IMR-90 (cell line): ENCODE data around the gene GOLGA1.

Experiments used
- CHD1 ChIP-seq: IDR thresholded peaks from 2 replicates; pipeline ENCODE4 v1.6.1; 2012; ENCODE audit warnings: low read depth, low read length, improper control_type of control experiment
- CTCF ChIP-seq: conservative IDR thresholded peaks from 2 replicates; pipeline ENCODE4 v1.5.1; 2012; ENCODE audit warnings: mild to moderate bottlenecking, low read depth, low read length, improper control_type of control experiment
- MXI1 ChIP-seq: IDR thresholded peaks from 2 replicates; pipeline ENCODE4 v1.6.1; 2012; ENCODE audit warnings: low read depth, mild to moderate bottlenecking, low read length, moderate library complexity, borderline replicate concordance
- RAD21 ChIP-seq: IDR thresholded peaks from 2 replicates; pipeline ENCODE4 v1.6.1; 2012; ENCODE audit warnings: low read length, improper control_type of control experiment

- TF ChIP-seq MXI1 (no peak), RAD21 (no peak), CTCF (no peak), CHD1 (no peak)
These were observed 87.2 kb downstream of the GOLGA1 start for GRCh38 chr9:124853605-124854143.
